T-helper 9 cell (primary cell): Measurements from ENCODE around the gene UCKL1.

Source experiments
- DNase-seq: peaks from one replicate; pipeline ENCODE4 v3.0.0-alpha.2; 2020

Gene UCKL1

GRCh38 chr20:63958964-63959698, 2.9 kb upstream of the UCKL1 start:
- no peak for DNase-seq

GRCh38 chr20:63958471-63958870, 2.3 kb upstream of the UCKL1 start:
- no peak for DNase-seq

DNA sequence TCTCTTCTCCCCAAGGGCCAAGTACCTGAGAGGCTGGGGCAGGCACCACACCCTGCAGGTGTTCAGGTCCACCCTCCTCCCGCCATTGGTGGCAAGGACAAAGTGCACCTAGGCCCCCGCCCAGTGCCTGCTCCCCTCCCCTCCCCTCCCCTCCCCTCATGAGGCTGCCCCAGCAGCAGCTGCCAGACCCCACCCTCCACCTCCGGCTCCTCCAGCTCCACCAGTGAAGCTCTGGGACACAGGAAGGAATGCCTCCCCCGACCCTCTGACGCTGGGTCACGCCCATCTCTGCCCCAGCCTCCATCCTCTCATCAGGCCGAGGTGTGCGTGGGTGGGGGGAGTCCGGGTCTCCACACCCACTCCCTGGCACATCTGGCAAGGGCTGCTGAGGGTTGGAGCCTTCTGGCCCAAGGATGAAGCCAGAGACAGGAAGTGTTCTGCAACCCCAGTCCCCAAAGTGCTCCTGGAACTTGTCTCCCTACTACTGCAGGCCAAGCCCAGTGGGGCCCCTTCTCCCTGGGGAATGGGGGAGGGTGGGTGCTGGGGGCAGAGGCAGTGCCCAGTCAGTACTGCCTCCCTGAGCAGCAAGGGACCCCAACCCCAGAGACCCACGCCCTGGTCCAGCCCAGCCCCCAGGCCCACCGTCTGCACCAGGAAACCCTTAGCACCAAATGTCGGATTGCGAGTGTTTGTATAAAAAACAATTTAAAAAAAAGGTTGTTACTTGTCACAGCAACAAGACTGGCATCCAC, 1.6 kb upstream of the UCKL1 start:
- DNase-seq = no peak

GRCh38 chr20:63957004-63957689, 931 bp upstream of the UCKL1 start:
- DNase-seq = peak; percentile 54

DNA sequence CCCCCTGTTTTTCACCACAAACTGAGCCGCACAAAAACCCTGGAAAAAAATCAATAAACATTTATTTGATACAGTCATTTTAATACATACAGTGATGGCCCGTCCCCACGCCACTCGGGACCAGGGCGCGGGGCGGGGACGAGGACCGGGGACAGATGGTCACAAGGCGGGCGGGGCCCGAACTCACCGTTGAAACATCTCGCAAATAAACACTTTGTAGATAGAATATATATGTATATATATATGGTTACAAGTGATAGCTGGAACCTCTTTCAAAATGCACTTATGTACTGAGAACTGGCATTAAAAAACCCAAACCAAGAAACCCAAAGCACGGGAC, 418 bp upstream of the UCKL1 start:
- no peak for DNase-seq

DNA sequence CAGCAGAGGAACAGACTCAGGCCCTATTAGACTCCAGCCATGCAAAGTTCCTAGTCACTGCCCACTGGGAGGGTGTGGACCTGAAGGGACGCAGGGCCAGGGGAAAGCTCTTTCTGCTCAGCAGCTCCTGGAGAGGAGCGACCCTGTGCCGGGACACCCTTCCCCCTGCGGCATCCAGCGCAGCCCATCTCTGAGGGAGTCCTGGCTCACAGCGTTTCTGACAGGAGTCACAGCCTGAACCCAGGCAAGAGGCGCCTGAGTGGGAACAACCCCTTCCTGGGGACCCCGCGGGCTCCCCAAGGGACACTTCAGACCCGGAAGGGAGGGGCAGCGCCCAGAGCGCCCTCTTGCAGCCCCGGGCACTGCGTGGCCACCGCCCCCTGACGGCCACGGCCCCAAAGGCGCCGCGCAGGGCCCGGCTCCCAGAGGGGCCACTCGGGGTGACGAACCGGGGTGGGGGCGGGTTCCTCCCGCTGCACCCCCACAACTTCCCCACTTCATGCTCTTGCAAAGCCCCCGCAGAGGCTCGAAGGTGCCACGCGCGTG, 862 bp downstream of the UCKL1 start:
- DNase-seq = no peak

GRCh38 chr20:63953764-63954429, 2.3 kb downstream of the UCKL1 start:
- no peak for DNase-seq

GRCh38 chr20:63952769-63953168, 3.4 kb downstream of the UCKL1 start:
- DNase-seq = no peak

GRCh38 chr20:63952210-63952535, 4.0 kb downstream of the UCKL1 start:
- no peak for DNase-seq

DNA sequence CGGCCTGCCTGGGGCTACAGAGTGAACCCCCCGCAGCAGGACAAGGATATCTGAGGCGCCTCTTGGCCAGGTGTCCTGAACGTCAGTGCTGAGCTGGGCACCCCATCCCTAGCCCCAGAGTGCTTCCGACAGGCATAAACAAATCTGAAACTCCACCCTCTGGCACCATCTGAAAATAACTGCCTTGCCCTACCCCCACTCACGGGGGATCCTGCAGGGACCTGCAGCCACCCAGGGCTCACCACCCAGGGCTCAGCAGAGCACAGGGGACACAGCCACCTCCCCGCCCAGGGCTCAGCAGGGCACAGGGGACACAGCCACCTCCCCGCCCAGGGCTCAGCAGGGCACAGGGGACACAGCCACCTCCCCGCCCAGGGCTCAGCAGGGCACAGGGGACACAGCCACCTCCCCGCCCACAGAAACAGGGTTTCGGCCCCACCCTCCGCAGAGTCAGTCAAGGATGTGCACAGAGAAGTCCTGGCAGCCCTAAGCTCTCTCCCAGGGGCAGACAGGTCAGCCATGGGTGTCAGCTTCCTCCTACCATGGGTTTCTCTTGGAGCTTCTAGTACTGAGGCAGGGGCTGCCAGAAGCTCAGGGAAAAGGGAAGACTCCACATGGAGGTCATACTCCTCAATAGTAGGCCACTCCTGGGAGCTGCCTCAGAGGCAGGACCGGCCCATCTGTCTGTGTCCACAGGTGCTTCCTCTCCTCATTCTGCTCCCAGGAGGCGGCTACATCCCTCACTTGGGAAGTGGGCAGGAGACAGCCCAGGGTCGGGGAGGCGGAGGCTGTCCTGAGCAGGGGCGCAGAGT, 4.6 kb downstream of the UCKL1 start:
- no peak for DNase-seq

DNA sequence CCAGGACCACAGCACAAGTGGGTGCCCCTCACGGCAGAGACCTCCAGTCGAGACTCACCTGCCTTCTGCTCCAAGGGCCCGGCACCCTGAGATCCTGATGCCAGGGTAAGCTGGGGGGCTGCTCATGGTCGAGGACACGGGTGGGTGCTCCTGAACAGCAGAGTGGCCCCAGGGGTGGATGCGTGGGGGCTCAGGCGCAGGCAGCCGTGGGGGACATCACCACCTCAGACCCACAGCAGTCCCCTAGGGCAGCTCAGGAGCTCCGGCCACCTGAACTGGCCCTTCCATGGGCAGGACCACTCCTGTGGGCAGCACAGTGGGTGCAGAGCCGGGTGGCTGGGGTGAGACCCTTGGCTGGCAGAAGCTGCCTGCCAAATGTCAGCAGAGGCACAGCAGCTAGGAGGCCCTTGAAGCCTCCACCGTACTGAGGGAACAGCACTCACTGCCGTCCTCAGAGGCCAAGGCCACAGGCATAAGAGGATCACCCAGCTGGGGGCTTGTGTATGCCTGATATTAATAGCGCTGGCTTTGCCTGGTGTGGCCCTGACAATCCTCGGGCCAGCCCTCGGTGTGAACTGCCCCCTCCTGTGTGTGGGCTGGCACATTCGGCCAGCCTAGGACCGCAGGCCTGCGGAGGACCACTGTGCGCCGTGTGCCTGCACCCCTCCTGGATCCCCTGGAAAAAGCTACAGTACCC, 5.4 kb downstream of the UCKL1 start:
- no peak for DNase-seq

DNA sequence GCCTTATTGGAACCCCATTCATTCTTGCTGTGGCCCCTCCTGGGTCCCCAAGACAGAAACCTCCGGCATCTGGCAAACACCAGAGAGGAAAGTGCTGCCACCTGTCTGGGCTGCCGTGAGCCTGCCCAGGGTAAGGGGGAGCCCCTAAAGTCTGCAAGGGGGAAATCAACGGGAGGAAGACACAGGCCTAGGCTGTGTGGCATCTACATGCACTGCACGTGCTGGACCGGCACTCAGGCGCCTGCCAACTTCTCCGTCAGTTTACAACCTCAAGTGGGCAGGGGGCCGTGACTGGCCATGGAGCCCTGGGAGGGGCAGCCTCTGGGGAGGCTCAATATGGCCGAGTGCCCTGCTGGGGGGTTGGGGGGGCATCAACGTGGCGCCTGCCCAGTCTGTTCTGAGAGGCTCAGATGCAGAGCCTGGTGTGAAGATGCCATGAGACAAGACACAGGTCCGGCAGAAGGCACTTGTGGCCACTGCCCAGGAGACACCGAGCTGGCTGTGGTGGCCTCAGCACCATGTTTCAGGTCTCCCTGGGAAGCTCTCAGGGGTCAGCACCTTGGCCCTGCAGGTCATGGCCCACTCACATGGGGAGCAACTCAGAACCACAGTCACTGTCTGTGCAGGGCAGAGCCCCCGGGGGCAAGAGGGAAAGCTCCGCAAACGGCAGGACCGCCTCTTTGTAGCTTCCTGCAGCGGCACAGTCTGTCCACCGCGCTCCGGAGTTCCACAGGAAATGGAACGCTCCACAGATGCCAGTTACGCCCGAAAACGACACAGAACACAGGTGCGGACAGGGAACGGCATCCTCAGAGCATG, 8.4 kb downstream of the UCKL1 start:
- no peak for DNase-seq

DNA sequence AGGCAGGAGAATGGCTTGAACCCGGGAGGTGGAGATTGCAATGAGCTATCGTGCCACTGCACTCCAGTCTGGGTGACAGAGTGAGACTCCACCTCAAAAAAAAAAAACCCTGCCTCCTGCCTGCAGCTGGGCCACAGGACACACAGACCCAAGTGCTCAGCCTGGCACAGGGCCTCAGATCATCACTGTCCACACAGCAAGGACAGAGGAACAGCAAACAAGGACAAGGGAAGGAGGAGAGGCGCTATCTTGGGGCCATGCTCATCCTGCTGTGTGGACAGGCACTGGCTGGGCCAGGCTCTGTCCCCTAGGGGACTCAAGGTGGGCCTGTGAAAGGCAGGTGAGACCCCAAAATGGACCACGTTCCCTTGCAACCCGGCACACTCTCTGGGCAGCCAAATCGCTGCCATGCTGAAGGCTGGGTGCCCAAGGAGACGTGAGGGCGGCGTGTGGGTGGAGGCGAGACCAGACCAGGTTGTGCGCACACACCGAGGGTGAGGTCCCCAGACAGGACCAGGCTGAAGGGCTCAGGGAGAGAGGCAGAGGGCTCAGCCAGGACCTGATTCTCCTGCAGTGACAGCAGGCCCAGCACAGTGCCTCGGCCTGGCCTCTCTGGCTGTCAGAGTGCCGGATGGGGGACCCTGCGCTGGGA, 9.1 kb downstream of the UCKL1 start:
- DNase-seq = no peak

DNA sequence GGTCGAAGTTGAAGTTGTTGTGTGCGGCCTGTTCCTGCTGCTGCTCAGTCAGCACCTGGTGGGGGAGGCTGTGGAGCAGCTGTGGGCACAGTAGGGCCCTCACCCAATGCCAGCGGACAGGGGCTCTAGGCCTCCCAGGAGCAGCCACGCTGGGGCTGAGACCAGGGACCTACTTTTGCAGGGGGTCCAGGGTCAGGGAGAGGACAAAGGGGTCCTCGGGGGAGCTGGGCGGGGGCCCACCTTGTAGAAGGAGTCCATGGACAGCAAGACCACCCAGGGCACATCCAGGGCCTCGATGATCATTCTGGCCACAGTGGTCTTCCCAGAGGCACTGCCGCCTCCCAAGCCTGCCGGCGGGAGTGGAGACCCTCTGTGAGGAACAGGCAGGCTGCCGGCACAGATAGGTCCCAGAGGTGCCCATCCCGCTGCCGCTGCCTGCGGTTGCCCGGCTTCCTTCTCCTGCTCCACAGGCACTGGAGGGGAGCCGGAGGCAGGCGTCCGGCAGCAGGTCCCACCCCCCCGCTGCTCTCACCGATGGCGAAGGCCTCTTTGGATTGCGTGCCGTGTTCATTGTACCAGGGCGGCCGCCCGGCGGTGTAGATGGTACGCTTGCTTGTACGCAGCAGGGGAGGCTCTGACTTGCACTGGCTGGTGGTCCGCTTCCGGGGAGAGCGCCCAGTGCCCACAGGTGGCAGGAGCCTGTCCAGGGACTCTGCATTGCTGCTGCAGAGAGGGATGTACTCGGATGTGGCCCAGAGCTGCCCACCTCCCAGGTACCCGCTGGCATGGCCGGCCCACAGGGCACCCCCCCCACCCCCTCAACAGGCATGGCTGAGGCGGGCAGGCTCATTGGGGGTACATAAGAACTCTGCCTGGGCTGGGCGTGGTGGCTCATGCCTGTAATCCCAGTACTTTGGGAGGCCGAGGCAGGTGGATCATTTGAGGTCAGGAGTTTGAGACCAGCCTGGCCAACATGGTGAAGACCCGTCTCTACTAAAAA, 10.0 kb downstream of the UCKL1 start:
- DNase-seq = no peak

- DNase-seq = no peak
These were observed 11.1 kb downstream of the UCKL1 start for GRCh38 chr20:63945031-63945658.

DNA sequence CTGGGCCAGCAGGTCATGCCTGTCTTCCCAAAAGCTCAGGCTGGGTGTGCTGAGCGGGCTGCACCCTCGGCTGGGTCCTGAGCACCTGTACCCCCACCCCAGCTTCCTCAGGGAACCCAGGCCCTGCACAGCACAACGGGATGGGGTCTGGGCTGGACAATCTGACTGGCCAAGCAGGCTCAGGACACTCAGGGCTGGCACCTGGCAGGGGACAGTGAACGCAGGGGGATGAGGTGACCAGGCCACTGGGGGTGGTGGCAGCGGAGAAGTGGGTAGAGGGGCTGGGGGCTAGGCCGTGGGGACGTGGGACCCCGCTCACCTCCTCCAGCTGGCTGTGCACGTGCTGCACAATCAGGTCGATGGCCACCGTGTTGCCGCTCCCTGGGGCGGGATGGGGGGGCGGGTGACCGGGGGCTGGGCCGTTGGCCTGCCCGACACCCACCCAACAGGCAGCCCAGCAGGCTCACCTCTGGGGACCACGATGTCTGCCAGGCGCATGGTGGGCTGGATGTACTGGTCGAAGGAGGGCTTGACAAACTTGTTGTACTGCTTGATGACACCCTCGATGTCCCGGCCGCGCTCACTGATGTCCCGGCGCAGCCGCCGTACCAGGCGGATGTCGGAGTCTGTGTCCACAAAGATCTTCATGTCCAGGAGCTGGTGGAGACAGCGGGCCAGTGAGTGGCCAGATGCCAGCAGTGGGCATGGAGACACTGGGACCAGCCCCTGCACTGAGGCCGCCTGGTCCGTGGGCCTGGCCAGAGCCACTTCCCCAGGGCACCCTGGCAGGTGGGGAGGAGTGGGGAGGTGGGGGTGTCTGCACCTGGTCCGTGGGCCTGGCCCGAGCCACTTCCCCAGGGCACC, 11.9 kb downstream of the UCKL1 start:
- DNase-seq = no peak

GRCh38 chr20:63943808-63944077, 12.5 kb downstream of the UCKL1 start:
- no peak for DNase-seq
